ENCODE results near the gene SVIL.

SVIL gene

GRCh38 chr10:29634764-29635625 lies at the start of gene SVIL:
Gene SVIL (minus strand): TSS chr10:29634971. CDS start chr10:29555058, 79,913 bp downstream.
- DNase-seq (ENCODE audit: low spot score) = no peak
- no peak for TF ChIP-seq CTCF (IDR thresholded peaks at IDR 0.05; ENCODE audit: extremely low read depth, insufficient read depth, missing control alignments)
- in situ Hi-C loops (cut with MboI; ENCODE audit: low pct_unique_long_range_greater_than_20kb, low sequenced_read_pairs, unreplicated experiment) = no loop called here

GRCh38 chr10:29681676-29682448 lies 47.1 kb upstream of the SVIL start:
- no peak for DNase-seq (ENCODE audit: low spot score)
- in situ Hi-C loops (cut with MboI; ENCODE audit: low pct_unique_long_range_greater_than_20kb, low sequenced_read_pairs, unreplicated experiment) = no loop called here
- no peak for TF ChIP-seq CTCF (IDR thresholded peaks at IDR 0.05; ENCODE audit: extremely low read depth, insufficient read depth, missing control alignments)

- no peak for DNase-seq (ENCODE audit: low spot score)
- in situ Hi-C loops (cut with MboI; ENCODE audit: low pct_unique_long_range_greater_than_20kb, low sequenced_read_pairs, unreplicated experiment) = no loop called here
- no peak for TF ChIP-seq CTCF (IDR thresholded peaks at IDR 0.05; ENCODE audit: extremely low read depth, insufficient read depth, missing control alignments)
These were observed 45.3 kb upstream of the SVIL start for GRCh38 chr10:29680091-29680490.

- no peak for TF ChIP-seq CTCF (IDR thresholded peaks at IDR 0.05; ENCODE audit: extremely low read depth, insufficient read depth, missing control alignments)
- no peak for DNase-seq (ENCODE audit: low spot score)
- in situ Hi-C loops (cut with MboI; ENCODE audit: low pct_unique_long_range_greater_than_20kb, low sequenced_read_pairs, unreplicated experiment) = no loop called here
These were observed 42.0 kb upstream of the SVIL start for GRCh38 chr10:29676732-29677131.

- in situ Hi-C loops (cut with MboI; ENCODE audit: low pct_unique_long_range_greater_than_20kb, low sequenced_read_pairs, unreplicated experiment) = no loop called here
- DNase-seq (ENCODE audit: low spot score) = no peak
- TF ChIP-seq CTCF (IDR thresholded peaks at IDR 0.05; ENCODE audit: extremely low read depth, insufficient read depth, missing control alignments) = no peak
These were observed 41.2 kb upstream of the SVIL start for GRCh38 chr10:29675984-29676383.

- no peak for DNase-seq (ENCODE audit: low spot score)
- in situ Hi-C loops (cut with MboI; ENCODE audit: low pct_unique_long_range_greater_than_20kb, low sequenced_read_pairs, unreplicated experiment) = no loop called here
These were observed 37.2 kb upstream of the SVIL start for GRCh38 chr10:29671968-29672367.

More at GRCh38 chr10:29671968-29672367, 37.2 kb upstream of the SVIL start:
- no peak for TF ChIP-seq CTCF (IDR thresholded peaks at IDR 0.05; ENCODE audit: extremely low read depth, insufficient read depth, missing control alignments)
